ENCODE results near the gene CSNK1D. TPM values are rescaled to one million over a fixed set of nuclear protein-coding genes. Genes with fewer than 3 reads are reported as not detected.
A peak's percentile ranks its signal among the peaks of the same experiment; 100 is the strongest.

Gene CSNK1D
- total and polyA plus RNA-seq, 4 donors: 39.9 to 153 (median 101) TPM

DNA sequence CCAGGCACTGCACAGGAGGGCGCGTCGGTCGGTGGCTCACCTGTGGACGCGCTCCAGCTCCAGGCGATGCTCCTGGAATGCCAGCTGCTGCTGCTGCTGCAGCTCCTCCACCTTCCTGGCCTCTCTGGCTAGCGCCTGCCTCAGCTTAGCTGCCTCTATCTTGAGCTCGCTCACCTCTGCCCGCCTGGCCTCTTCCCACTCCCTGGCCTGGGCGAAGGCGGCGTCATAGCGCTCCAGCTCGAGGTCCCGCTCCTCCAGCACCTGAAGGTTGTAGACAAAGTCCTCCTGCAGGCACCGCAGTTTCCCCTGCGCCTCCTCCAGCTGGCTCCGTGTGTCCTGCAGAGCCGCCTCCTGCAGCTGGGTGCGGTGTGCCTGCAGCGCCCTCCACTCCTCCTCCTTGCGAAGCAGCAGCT lies 72.0 kb downstream of the CSNK1D start:
- DNase-seq (peak in 1 of 2 donors; percentile 71), ATAC-seq (ENCODE audit: low FRiP score) (no peak)
- intact Hi-C loops (cut with DNase I): no loop called here
- Histone ChIP-seq H3K27me3 (ENCODE audit: control insufficient read depth in 1 of 2, insufficient read depth in 2 of 2, low read length in 1 of 2) (no peaks in the 10 kb centered on the region), H3K4me3 (ENCODE audit: low read length in 2 of 2) (no peak overlapping the region), H3K9me3 (ENCODE audit: control insufficient read depth, low read length) (no peaks in the 10 kb centered on the region), H3K27ac (ENCODE audit: low read depth in 1 of 2, low read length in 2 of 2) (no peak overlapping the region), H3K4me1 (ENCODE audit: control insufficient read depth in 1 of 2, insufficient read depth in 2 of 2, low read length in 2 of 2) (no peaks in the 10 kb centered on the region), H3K36me3 (ENCODE audit: control insufficient read depth in 1 of 2, insufficient read depth in 2 of 2, low read length in 1 of 2) (peaks cover 0 to 4% of the 10 kb centered on the region in 2 donors)
- 94% methylated on average over 22 to 23 of the region's 23 CpGs for WGBS, 2 donors

- ATAC-seq (ENCODE audit: low FRiP score): no peak
- WGBS, 2 donors: 89 to 90% methylated on average over 13 of the region's 13 CpGs
Observed at GRCh38 chr17:82200743-82201497, 72.6 kb downstream of the CSNK1D start.

DNA sequence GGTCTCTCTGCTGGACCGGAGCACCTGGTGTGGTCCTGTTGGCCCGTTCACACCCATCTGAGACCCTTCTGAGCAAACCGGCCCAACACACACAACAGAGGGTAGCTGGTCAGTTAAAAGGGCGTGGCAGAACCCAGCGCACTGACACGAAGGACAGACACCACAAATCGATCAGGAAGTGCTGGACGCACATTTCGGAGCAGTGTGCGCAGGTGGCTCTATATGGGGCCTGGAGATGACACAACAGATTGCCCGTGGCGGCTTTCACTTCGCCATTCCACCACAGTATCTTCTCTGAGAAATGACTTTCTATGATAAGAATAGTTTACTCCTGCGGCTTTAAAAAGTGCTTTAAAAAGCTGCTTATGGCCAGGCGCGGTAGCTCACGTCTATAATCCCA lies 73.4 kb downstream of the CSNK1D start:
- Histone ChIP-seq H3K27ac (ENCODE audit: low read depth in 1 of 2, low read length in 2 of 2) (no peak overlapping the region), H3K4me1 (ENCODE audit: control insufficient read depth in 1 of 2, insufficient read depth in 2 of 2, low read length in 2 of 2) (no peaks in the 10 kb centered on the region), H3K27me3 (ENCODE audit: control insufficient read depth in 1 of 2, insufficient read depth in 2 of 2, low read length in 1 of 2) (no peaks in the 10 kb centered on the region), H3K36me3 (ENCODE audit: control insufficient read depth in 1 of 2, insufficient read depth in 2 of 2, low read length in 1 of 2) (peaks cover 0 to 4% of the 10 kb centered on the region in 2 donors), H3K4me3 (ENCODE audit: low read length in 2 of 2) (no peak overlapping the region), H3K9me3 (ENCODE audit: control insufficient read depth, low read length) (no peaks in the 10 kb centered on the region)
- no peak for ATAC-seq (ENCODE audit: low FRiP score)
- no peak for DNase-seq
- 94 to 95% methylated on average over 17 of the region's 17 CpGs for WGBS, 2 donors
- intact Hi-C loops (cut with DNase I): no loop called here

More at GRCh38 chr17:82200743-82201497, 72.6 kb downstream of the CSNK1D start:
- no peaks in the 10 kb centered on the region for H3K27me3 ChIP-seq (ENCODE audit: control insufficient read depth in 1 of 2, insufficient read depth in 2 of 2, low read length in 1 of 2)
- no peak overlapping the region for H3K4me3 ChIP-seq (ENCODE audit: low read length in 2 of 2)
- peaks cover 0 to 4% of the 10 kb centered on the region in 2 donors for H3K36me3 ChIP-seq (ENCODE audit: control insufficient read depth in 1 of 2, insufficient read depth in 2 of 2, low read length in 1 of 2)
- H3K9me3 ChIP-seq (ENCODE audit: control insufficient read depth, low read length): no peaks in the 10 kb centered on the region
- H3K4me1 ChIP-seq (ENCODE audit: control insufficient read depth in 1 of 2, insufficient read depth in 2 of 2, low read length in 2 of 2): no peaks in the 10 kb centered on the region
- intact Hi-C loops (cut with DNase I): no loop called here
- H3K27ac ChIP-seq (ENCODE audit: low read depth in 1 of 2, low read length in 2 of 2): no peak overlapping the region
- DNase-seq: no peak

DNA sequence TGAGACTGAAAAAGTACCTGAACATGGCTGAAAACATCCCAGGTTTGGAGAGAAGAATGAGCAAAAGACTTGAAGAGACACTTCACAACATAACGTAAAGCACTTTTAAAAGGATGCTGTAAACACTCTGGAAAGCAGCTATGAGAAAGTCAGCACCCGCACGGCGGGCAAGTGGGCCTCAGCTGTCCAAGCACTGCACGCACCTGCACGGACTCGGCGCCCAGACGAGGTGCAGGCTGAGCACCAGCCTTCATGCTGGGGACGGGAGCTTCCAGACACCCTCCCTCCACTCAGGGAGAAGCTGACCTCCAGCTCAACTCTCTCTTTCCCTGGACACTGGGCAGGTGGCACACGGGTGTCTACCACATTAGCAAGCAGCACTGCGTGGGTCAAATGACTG lies 74.0 kb downstream of the CSNK1D start:
- Histone ChIP-seq H3K4me1 (ENCODE audit: control insufficient read depth in 1 of 2, insufficient read depth in 2 of 2, low read length in 2 of 2) (no peaks in the 10 kb centered on the region), H3K9me3 (ENCODE audit: control insufficient read depth, low read length) (no peaks in the 10 kb centered on the region), H3K4me3 (ENCODE audit: low read length in 2 of 2) (no peak overlapping the region), H3K27me3 (ENCODE audit: control insufficient read depth in 1 of 2, insufficient read depth in 2 of 2, low read length in 1 of 2) (no peaks in the 10 kb centered on the region), H3K36me3 (ENCODE audit: control insufficient read depth in 1 of 2, insufficient read depth in 2 of 2, low read length in 1 of 2) (peaks cover 0 to 5% of the 10 kb centered on the region in 2 donors), H3K27ac (ENCODE audit: low read depth in 1 of 2, low read length in 2 of 2) (no peak overlapping the region)
- DNase-seq: no peak
- intact Hi-C loops (cut with DNase I): no loop called here
- WGBS, 2 donors: 94 to 95% methylated on average over 12 of the region's 12 CpGs
- ATAC-seq (ENCODE audit: low FRiP score): no peak

- intact Hi-C loops (cut with DNase I): no loop called here
- DNase-seq (no peak), ATAC-seq (ENCODE audit: low FRiP score) (no peak)
- Histone ChIP-seq H3K36me3 (ENCODE audit: control insufficient read depth in 1 of 2, insufficient read depth in 2 of 2, low read length in 1 of 2) (peaks cover 0 to 5% of the 10 kb centered on the region in 2 donors), H3K27me3 (ENCODE audit: control insufficient read depth in 1 of 2, insufficient read depth in 2 of 2, low read length in 1 of 2) (no peaks in the 10 kb centered on the region), H3K4me3 (ENCODE audit: low read length in 2 of 2) (no peak overlapping the region), H3K9me3 (ENCODE audit: control insufficient read depth, low read length) (no peaks in the 10 kb centered on the region), H3K27ac (ENCODE audit: low read depth in 1 of 2, low read length in 2 of 2) (no peak overlapping the region), H3K4me1 (ENCODE audit: control insufficient read depth in 1 of 2, insufficient read depth in 2 of 2, low read length in 2 of 2) (no peaks in the 10 kb centered on the region)
- 93 to 96% methylated on average over 4 of the region's 4 CpGs for WGBS, 2 donors
Observed at GRCh38 chr17:82198092-82198491, 75.4 kb downstream of the CSNK1D start.

- ATAC-seq (ENCODE audit: low FRiP score) (peak; percentile 56), DNase-seq (peak in 1 of 2 donors; percentile 76)
- Histone ChIP-seq H3K4me1 (ENCODE audit: control insufficient read depth in 1 of 2, insufficient read depth in 2 of 2, low read length in 2 of 2) (no peaks in the 10 kb centered on the region), H3K4me3 (ENCODE audit: low read length in 2 of 2) (no peak overlapping the region), H3K36me3 (ENCODE audit: control insufficient read depth in 1 of 2, insufficient read depth in 2 of 2, low read length in 1 of 2) (peaks cover 0 to 6% of the 10 kb centered on the region in 2 donors), H3K27ac (ENCODE audit: low read depth in 1 of 2, low read length in 2 of 2) (no peak overlapping the region), H3K27me3 (ENCODE audit: control insufficient read depth in 1 of 2, insufficient read depth in 2 of 2, low read length in 1 of 2) (no peaks in the 10 kb centered on the region), H3K9me3 (ENCODE audit: control insufficient read depth, low read length) (no peaks in the 10 kb centered on the region)
- WGBS, 2 donors: 26 to 32% methylated on average over 25 of the region's 25 CpGs
- intact Hi-C loops (cut with DNase I): no loop called here
Observed at GRCh38 chr17:82195675-82196672, 77.5 kb downstream of the CSNK1D start.

DNA sequence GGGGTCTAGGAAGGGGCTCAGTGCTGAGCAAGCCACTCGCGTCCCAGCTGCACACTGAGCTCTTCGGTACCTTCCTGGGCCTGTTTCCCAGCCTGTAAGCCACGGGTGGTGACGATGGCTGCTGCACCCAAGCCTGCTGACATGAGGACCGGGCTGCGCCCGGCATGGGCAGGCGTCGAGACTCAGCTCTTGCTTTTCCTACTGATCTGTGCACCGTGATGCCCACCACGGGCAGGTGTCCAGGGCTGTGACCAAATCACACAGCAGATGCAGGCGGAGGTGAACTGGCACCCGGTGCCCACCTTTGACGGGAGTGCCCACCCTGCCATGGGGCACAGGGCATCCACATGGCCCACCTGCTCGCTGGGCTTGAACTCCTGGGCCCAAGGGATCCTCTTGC lies 78.7 kb downstream of the CSNK1D start:
- no peak overlapping the region for H3K4me3 ChIP-seq (ENCODE audit: low read length in 2 of 2)
- intact Hi-C loops (cut with DNase I): no loop called here
- no peaks in the 10 kb centered on the region for H3K4me1 ChIP-seq (ENCODE audit: control insufficient read depth in 1 of 2, insufficient read depth in 2 of 2, low read length in 2 of 2)
- no peaks in the 10 kb centered on the region for H3K27me3 ChIP-seq (ENCODE audit: control insufficient read depth in 1 of 2, insufficient read depth in 2 of 2, low read length in 1 of 2)
- H3K9me3 ChIP-seq (ENCODE audit: control insufficient read depth, low read length): no peaks in the 10 kb centered on the region
- DNase-seq (no peak), ATAC-seq (ENCODE audit: low FRiP score) (no peak)
- peaks cover 0 to 6% of the 10 kb centered on the region in 2 donors for H3K36me3 ChIP-seq (ENCODE audit: control insufficient read depth in 1 of 2, insufficient read depth in 2 of 2, low read length in 1 of 2)
- 97% methylated on average over 16 of the region's 16 CpGs for WGBS, 2 donors
- H3K27ac ChIP-seq (ENCODE audit: low read depth in 1 of 2, low read length in 2 of 2): no peak overlapping the region

GRCh38 chr17:82193520-82194220 lies 79.8 kb downstream of the CSNK1D start:
- WGBS, 2 donors: 93 to 94% methylated on average over 16 of the region's 16 CpGs
- H3K36me3 ChIP-seq (ENCODE audit: control insufficient read depth in 1 of 2, insufficient read depth in 2 of 2, low read length in 1 of 2): peaks cover 0 to 6% of the 10 kb centered on the region in 2 donors
- intact Hi-C loops (cut with DNase I): no loop called here
- no peaks in the 10 kb centered on the region for H3K27me3 ChIP-seq (ENCODE audit: control insufficient read depth in 1 of 2, insufficient read depth in 2 of 2, low read length in 1 of 2)
- no peaks in the 10 kb centered on the region for H3K4me1 ChIP-seq (ENCODE audit: control insufficient read depth in 1 of 2, insufficient read depth in 2 of 2, low read length in 2 of 2)
- DNase-seq (peak in 1 of 2 donors; percentile 61), ATAC-seq (ENCODE audit: low FRiP score) (no peak)
- no peaks in the 10 kb centered on the region for H3K9me3 ChIP-seq (ENCODE audit: control insufficient read depth, low read length)
- H3K27ac ChIP-seq (ENCODE audit: low read depth in 1 of 2, low read length in 2 of 2): no peak overlapping the region
- H3K4me3 ChIP-seq (ENCODE audit: low read length in 2 of 2): no peak overlapping the region

Measured in aorta (tissue), 5 donors.